ENCODE results near the gene RPRD1B. TPM values are rescaled to one million over a fixed set of nuclear protein-coding genes. Genes with fewer than 3 reads are reported as not detected.
A peak's percentile ranks its signal among the peaks of the same experiment; 100 is the strongest.

The RPRD1B gene
- total RNA-seq, 2 donors from 2014 or later = 22.1 to 29.6 TPM

- Histone ChIP-seq H3K4me1 (ENCODE audit: control insufficient read depth, insufficient read depth, low read length) (no peaks in the 10 kb centered on the region), H3K36me3 (ENCODE audit: control insufficient read depth, insufficient read depth, low read length) (peaks cover 65% of the 10 kb centered on the region), H3K9me3 (ENCODE audit: control insufficient read depth, low read length) (peaks cover 4% of the 10 kb centered on the region), H3K4me3 (ENCODE audit: low read length) (no peak overlapping the region), H3K9ac (ENCODE audit: extremely low read depth, low read length, poor library complexity, severe bottlenecking) (no peak overlapping the region), H3K27ac (ENCODE audit: low read depth, low read length) (no peak overlapping the region), H3K27me3 (ENCODE audit: control insufficient read depth, insufficient read depth, low read length, poor library complexity, severe bottlenecking) (no peaks in the 10 kb centered on the region)
- Mint-ChIP-seq H3K27ac (peak overlapping the region; percentile 68), H3K9me3 (peaks cover 7% of the 10 kb centered on the region), H3K4me3 (no peak overlapping the region), H3K36me3 (ENCODE audit: low read depth) (peaks cover 79% of the 10 kb centered on the region), H3K4me1 (no peaks in the 10 kb centered on the region), H3K27me3 (ENCODE audit: insufficient read depth) (no peaks in the 10 kb centered on the region)
- WGBS, 2 experiments (ENCODE audit: insufficient coverage in 1 of 2, insufficient read length in 1 of 2) = 94 to 95% methylated on average over 7 to 12 of the region's 12 CpGs
- no peak for TF ChIP-seq CTCF (conservative IDR thresholded peaks at IDR 0.05)
- no peak for DNase-seq
These were observed 49.9 kb downstream of the RPRD1B start for GRCh38 chr20:38083338-38084048.

GRCh38 chr20:38084425-38084951 lies 50.9 kb downstream of the RPRD1B start:
- Mint-ChIP-seq H3K36me3 (ENCODE audit: low read depth) (peaks cover 72% of the 10 kb centered on the region), H3K27ac (peak overlapping the region; percentile 56), H3K4me1 (no peaks in the 10 kb centered on the region), H3K4me3 (no peak overlapping the region), H3K27me3 (ENCODE audit: insufficient read depth) (no peaks in the 10 kb centered on the region), H3K9me3 (peaks cover under 1% of the 10 kb centered on the region)
- Histone ChIP-seq H3K36me3 (ENCODE audit: control insufficient read depth, insufficient read depth, low read length) (peaks cover 57% of the 10 kb centered on the region), H3K27me3 (ENCODE audit: control insufficient read depth, insufficient read depth, low read length, poor library complexity, severe bottlenecking) (no peaks in the 10 kb centered on the region), H3K4me3 (ENCODE audit: low read length) (no peak overlapping the region), H3K9ac (ENCODE audit: extremely low read depth, low read length, poor library complexity, severe bottlenecking) (no peak overlapping the region), H3K9me3 (ENCODE audit: control insufficient read depth, low read length) (peaks cover 4% of the 10 kb centered on the region), H3K4me1 (ENCODE audit: control insufficient read depth, insufficient read depth, low read length) (no peaks in the 10 kb centered on the region), H3K27ac (ENCODE audit: low read depth, low read length) (no peak overlapping the region)
- no peak for DNase-seq
- WGBS, 2 experiments (ENCODE audit: insufficient coverage in 1 of 2, insufficient read length in 1 of 2) = 94 to 96% methylated on average over 4 to 5 of the region's 5 CpGs
- TF ChIP-seq CTCF (conservative IDR thresholded peaks at IDR 0.05) = no peak

- no peak overlapping the region for H3K9ac ChIP-seq (ENCODE audit: extremely low read depth, low read length, poor library complexity, severe bottlenecking)
- no peak overlapping the region for H3K4me3 ChIP-seq (ENCODE audit: low read length)
- Mint-ChIP-seq H3K9me3 (no peaks in the 10 kb centered on the region), H3K27me3 (ENCODE audit: insufficient read depth) (no peaks in the 10 kb centered on the region), H3K4me3 (no peak overlapping the region), H3K36me3 (ENCODE audit: low read depth) (peaks cover 71% of the 10 kb centered on the region), H3K4me1 (no peaks in the 10 kb centered on the region), H3K27ac (no peak overlapping the region)
- TF ChIP-seq CTCF (conservative IDR thresholded peaks at IDR 0.05) = no peak
- H3K27me3 ChIP-seq (ENCODE audit: control insufficient read depth, insufficient read depth, low read length, poor library complexity, severe bottlenecking) = no peaks in the 10 kb centered on the region
- WGBS, 2 experiments (ENCODE audit: insufficient coverage in 1 of 2, insufficient read length in 1 of 2) = 90 to 92% methylated on average over 6 to 10 of the region's 10 CpGs
- no peak overlapping the region for H3K27ac ChIP-seq (ENCODE audit: low read depth, low read length)
- peaks cover 4% of the 10 kb centered on the region for H3K9me3 ChIP-seq (ENCODE audit: control insufficient read depth, low read length)
- no peak for DNase-seq
- H3K36me3 ChIP-seq (ENCODE audit: control insufficient read depth, insufficient read depth, low read length) = peaks cover 57% of the 10 kb centered on the region
- H3K4me1 ChIP-seq (ENCODE audit: control insufficient read depth, insufficient read depth, low read length) = no peaks in the 10 kb centered on the region
These were observed 51.5 kb downstream of the RPRD1B start for GRCh38 chr20:38085026-38085425.

Measured in endodermal cell (in vitro differentiated cells).